Transverse colon (tissue), 3 donors: ENCODE data around the gene PLGRKT.

Source experiments
- CTCF ChIP-seq, 5 experiments: fragments of 200-600 bp in 3 of 5; fragments of 450-650 bp in 2 of 5; sonication (generic) in 3 of 5; IDR thresholded peaks; 1 replicate in 2 of 5; 2 replicates in 3 of 5; pipeline ENCODE4 v1.5.1; 2016 to 2017; ENCODE audit warnings: antibody characterized with exemption in 5 of 5, inconsistent platforms in 3 of 5, mild to moderate bottlenecking in 2 of 5, moderate library complexity in 1 of 5
- EP300 ChIP-seq: sonication (generic); formaldehyde crosslinking; IDR thresholded peaks from one replicate; pipeline ENCODE4 v1.6.1; 2017; ENCODE audit warnings: antibody characterized with exemption, low read depth
- POLR2A ChIP-seq: fragments of 450-650 bp; IDR thresholded peaks from one replicate; pipeline ENCODE4 v1.6.1; 2016; ENCODE audit warnings: antibody characterized with exemption, mild to moderate bottlenecking, moderate library complexity

- TF ChIP-seq EP300 (no peak), CTCF (IDR thresholded peaks at IDR 0.05) (no peak), POLR2A (no peak)
Measured at GRCh38 chr9:5448461-5449435, 11.0 kb upstream of the PLGRKT start.
